Neural progenitor cell (in vitro differentiated cells): ENCODE results near the gene BOD1L1. TPM values are rescaled to one million over a fixed set of nuclear protein-coding genes. Genes with fewer than 3 reads are reported as not detected.

Experiments used
- DNase-seq: peaks from one replicate; pipeline ENCODE4 v3.0.0-alpha.2; 2016; ENCODE audit warnings: low spot score
- H2AFZ ChIP-seq: fragments of 200-600 bp; sonication (generic); replicated peaks from 2 replicates; pipeline ENCODE4 v1.6.1; 2016; ENCODE audit warnings: antibody characterized with exemption
- H3F3A ChIP-seq: fragments of 200-600 bp; sonication (generic); 2 replicates; pipeline ENCODE4 v1.6.1; 2016; ENCODE audit warnings: antibody characterized with exemption, low read depth
- H3K27ac ChIP-seq: fragments of 200-600 bp; sonication (generic); 2 replicates; pipeline ENCODE4 v1.5.1; 2016; ENCODE audit warnings: mild to moderate bottlenecking
- H3K27me3 ChIP-seq: fragments of 200-600 bp; sonication (generic); 2 replicates; pipeline ENCODE4 v1.6.1; 2016; ENCODE audit warnings: mild to moderate bottlenecking, moderate library complexity
- H3K36me3 ChIP-seq: fragments of 200-600 bp; sonication (generic); 2 replicates; pipeline ENCODE4 v1.5.1; 2016
- H3K4me1 ChIP-seq: fragments of 200-600 bp; sonication (generic); 2 replicates; pipeline ENCODE4 v1.6.1; 2016; ENCODE audit warnings: mixed run types
- H3K4me2 ChIP-seq: fragments of 200-600 bp; sonication (generic); 2 replicates; pipeline ENCODE4 v1.6.1; 2016
- H3K4me3 ChIP-seq: fragments of 200-600 bp; sonication (generic); 2 replicates; pipeline ENCODE4 v1.5.1; 2016
- H3K79me2 ChIP-seq: fragments of 200-600 bp; sonication (generic); 2 replicates; pipeline ENCODE4 v1.6.1; 2016; ENCODE audit warnings: low read depth
- H3K9ac ChIP-seq: fragments of 200-600 bp; sonication (generic); 2 replicates; pipeline ENCODE4 v1.6.1; 2016
- H3K9me3 ChIP-seq: fragments of 200-600 bp; sonication (generic); 2 replicates; pipeline ENCODE4 v1.5.1; 2016; ENCODE audit warnings: low read depth
- H4K20me1 ChIP-seq: fragments of 200-600 bp; sonication (generic); 2 replicates; pipeline ENCODE4 v1.6.1; 2016; ENCODE audit warnings: low read depth
- H3K27ac Mint-ChIP-seq: 3 replicates; pipeline ENCODE4 v1.8.0; 2021; ENCODE audit warnings: mixed read lengths
- H3K27me3 Mint-ChIP-seq: 2 replicates; pipeline ENCODE4 v1.8.0; 2022; ENCODE audit warnings: low read depth, mild to moderate bottlenecking, inconsistent platforms, moderate library complexity, mixed read lengths; ENCODE audit not compliant: insufficient read depth
- H3K36me3 Mint-ChIP-seq: 3 replicates; pipeline ENCODE4 v1.8.0; 2021; ENCODE audit warnings: mixed read lengths
- H3K4me1 Mint-ChIP-seq: 3 replicates; pipeline ENCODE4 v1.8.0; 2021; ENCODE audit warnings: mixed read lengths
- H3K4me3 Mint-ChIP-seq: 3 replicates; pipeline ENCODE4 v1.8.0; 2021; ENCODE audit warnings: mild to moderate bottlenecking, moderate library complexity, mixed read lengths
- H3K9me3 Mint-ChIP-seq: 3 replicates; pipeline ENCODE4 v1.8.0; 2020; ENCODE audit warnings: mixed read lengths
- EZH2 ChIP-seq: fragments of 200-600 bp; sonication (generic); IDR thresholded peaks from 2 replicates; pipeline ENCODE4 v1.6.1; 2017; ENCODE audit warnings: antibody characterized with exemption, mild to moderate bottlenecking, moderate library complexity
- EZH2phosphoT487 ChIP-seq: fragments of 200-600 bp; sonication (generic); IDR thresholded peaks from 2 replicates; pipeline ENCODE4 v1.6.1; 2017; ENCODE audit warnings: antibody characterized with exemption
- total RNA-seq: library from RNA; depleted of rRNA; stranded (reverse); fragments of >200 nt; gene quantifications from 2 replicates; pipeline ENCODE4 v1.2.3, GENCODE V29; 2015; ENCODE audit warnings: low replicate concordance
- TF ChIP-seq, protein P1 (sequence below): fragments of 200-600 bp; sonication (generic); IDR thresholded peaks from 2 replicates; pipeline ENCODE4 v1.5.1; 2017; ENCODE audit warnings: antibody characterized with exemption, mild to moderate bottlenecking

Gene BOD1L1
- total RNA-seq, 1 donor from 2014 or later, result 32.5 TPM

DNA sequence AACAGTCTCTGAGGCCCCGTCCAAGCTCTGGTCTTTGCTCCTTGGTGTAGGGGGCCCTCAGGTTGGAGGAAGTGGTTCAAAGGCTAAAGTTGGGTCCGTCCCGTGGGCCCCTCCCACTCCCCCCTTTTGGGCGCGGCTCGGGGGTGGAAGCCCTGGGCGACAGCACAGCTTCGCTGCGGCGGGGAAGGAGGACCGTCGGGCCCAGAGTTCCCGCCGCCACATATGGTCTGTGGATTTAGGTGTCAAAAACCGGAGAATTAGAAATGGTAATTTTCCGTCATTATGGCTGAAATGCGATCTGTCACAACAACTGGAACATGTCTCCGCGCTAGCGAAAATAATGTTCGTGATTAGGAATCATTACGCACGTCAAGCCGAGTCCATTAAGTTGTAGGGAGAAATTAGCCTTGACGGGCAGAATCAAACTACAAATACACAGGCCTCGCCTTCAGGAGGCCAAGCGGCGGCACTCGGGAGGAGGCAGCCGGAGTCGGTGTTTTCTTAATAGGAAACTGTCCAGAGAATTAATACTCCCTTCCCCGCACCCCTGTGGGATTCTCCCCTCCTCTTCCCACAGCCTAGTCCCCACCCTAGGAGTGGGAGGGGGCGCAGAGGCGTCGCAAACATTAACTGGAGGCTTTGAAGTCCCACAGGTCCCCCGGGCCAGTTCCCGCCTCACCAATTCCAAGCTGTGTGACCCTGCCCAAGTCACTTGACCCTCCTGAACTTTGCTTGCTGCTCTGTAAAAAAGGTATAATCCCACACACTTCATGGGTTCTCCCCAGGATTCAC, 98.2 kb downstream of the BOD1L1 start:
- Histone ChIP-seq H3F3A (peaks cover 26% of the 10 kb centered on the region), H3K27me3 (peaks cover 100% of the 10 kb centered on the region), H3K27ac (no peak overlapping the region), H3K9me3 (no peaks in the 10 kb centered on the region), H3K4me2 (no peak overlapping the region), H4K20me1 (peaks cover 55% of the 10 kb centered on the region), H2AFZ (no peak overlapping the region), H3K4me3 (no peak overlapping the region), H3K36me3 (no peaks in the 10 kb centered on the region), H3K9ac (no peak overlapping the region), H3K79me2 (no peaks in the 10 kb centered on the region), H3K4me1 (peaks cover 21% of the 10 kb centered on the region)
- no peak overlapping the region for H3K4me3 Mint-ChIP-seq
- peaks cover 8% of the 10 kb centered on the region for H3K9me3 Mint-ChIP-seq
- no peaks in the 10 kb centered on the region for H3K36me3 Mint-ChIP-seq
- H3K27ac Mint-ChIP-seq, result no peak overlapping the region
- peaks cover 69% of the 10 kb centered on the region for H3K27me3 Mint-ChIP-seq
- H3K4me1 Mint-ChIP-seq, result peaks cover 33% of the 10 kb centered on the region
- DNase-seq, result no peak
- TF ChIP-seq EZH2 (peak; percentile 97), EZH2phosphoT487 (peak; percentile 89)
- TF ChIP-seq, protein P1, sequence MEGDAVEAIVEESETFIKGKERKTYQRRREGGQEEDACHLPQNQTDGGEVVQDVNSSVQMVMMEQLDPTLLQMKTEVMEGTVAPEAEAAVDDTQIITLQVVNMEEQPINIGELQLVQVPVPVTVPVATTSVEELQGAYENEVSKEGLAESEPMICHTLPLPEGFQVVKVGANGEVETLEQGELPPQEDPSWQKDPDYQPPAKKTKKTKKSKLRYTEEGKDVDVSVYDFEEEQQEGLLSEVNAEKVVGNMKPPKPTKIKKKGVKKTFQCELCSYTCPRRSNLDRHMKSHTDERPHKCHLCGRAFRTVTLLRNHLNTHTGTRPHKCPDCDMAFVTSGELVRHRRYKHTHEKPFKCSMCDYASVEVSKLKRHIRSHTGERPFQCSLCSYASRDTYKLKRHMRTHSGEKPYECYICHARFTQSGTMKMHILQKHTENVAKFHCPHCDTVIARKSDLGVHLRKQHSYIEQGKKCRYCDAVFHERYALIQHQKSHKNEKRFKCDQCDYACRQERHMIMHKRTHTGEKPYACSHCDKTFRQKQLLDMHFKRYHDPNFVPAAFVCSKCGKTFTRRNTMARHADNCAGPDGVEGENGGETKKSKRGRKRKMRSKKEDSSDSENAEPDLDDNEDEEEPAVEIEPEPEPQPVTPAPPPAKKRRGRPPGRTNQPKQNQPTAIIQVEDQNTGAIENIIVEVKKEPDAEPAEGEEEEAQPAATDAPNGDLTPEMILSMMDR, result no peak

DNA sequence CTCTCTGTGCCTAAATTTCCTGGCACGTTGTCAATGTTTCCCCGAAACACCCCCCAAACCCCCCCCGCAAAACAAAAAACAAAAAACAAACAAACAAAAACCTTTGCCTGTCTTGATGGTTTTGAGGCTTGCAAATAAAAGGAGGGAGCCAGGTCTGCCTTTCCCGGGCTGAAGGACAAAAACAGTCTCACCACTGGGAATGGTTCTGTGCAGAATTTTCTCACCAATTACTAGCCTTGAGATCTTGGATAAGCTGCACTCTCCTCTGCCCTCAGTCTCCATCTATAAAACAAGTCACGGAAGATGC, 98.8 kb downstream of the BOD1L1 start:
- Histone ChIP-seq H3K27ac (no peak overlapping the region), H3K79me2 (no peaks in the 10 kb centered on the region), H2AFZ (no peak overlapping the region), H3K4me3 (no peak overlapping the region), H3K4me1 (peaks cover 20% of the 10 kb centered on the region), H3K9me3 (no peaks in the 10 kb centered on the region), H3K4me2 (no peak overlapping the region), H4K20me1 (peaks cover 50% of the 10 kb centered on the region), H3F3A (peaks cover 26% of the 10 kb centered on the region), H3K27me3 (peaks cover 100% of the 10 kb centered on the region), H3K9ac (no peak overlapping the region), H3K36me3 (no peaks in the 10 kb centered on the region)
- H3K27ac Mint-ChIP-seq, result no peak overlapping the region
- H3K9me3 Mint-ChIP-seq, result peaks cover 10% of the 10 kb centered on the region
- DNase-seq, result no peak
- no peak overlapping the region for H3K4me3 Mint-ChIP-seq
- H3K36me3 Mint-ChIP-seq, result peaks cover 2% of the 10 kb centered on the region
- peaks cover 27% of the 10 kb centered on the region for H3K4me1 Mint-ChIP-seq
- TF ChIP-seq, protein P1, result no peak
- TF ChIP-seq EZH2 (no peak), EZH2phosphoT487 (no peak)
- H3K27me3 Mint-ChIP-seq, result peaks cover 70% of the 10 kb centered on the region

DNA sequence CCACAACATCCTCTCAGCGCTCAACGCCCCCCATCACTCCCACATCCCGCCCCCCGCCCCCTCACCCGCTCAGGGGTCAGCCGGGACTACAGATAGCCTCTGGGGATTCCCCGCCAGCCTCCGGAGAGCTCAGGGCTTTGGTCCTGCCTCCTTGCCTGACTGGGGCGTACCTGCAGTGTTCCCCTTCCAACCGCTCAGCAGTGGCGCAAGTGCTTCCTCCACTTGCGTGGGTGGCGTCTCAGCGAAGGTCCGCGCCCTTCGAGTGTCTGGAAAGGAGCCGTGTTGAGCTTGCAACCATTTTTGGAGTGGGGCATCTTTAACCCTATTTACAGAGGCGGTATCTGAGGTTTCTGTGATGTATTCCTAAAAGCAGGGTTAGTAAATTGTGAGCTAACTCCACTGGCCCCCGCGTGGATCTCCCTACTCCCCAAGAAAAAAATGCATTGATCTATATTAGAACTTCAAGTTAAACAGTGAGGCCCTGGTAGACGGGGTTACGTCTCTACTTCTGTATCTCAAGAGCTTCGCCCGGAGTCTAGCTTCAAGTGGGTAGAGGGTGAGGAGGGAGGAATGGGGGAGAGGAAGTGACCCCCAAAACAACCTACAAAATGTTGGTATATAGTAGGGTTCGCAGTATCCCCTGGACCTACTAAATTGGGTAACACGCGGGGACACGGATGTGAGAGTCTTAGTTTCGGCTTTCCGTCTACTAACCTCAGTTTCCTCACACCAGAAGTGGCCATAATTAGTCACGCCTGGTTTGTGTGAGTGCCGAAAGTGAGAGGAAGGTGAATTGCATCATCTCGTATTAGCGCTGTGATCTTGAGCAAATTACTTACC, 99.3 kb downstream of the BOD1L1 start:
- peaks cover 20% of the 10 kb centered on the region for H3K4me1 ChIP-seq
- H3K27ac ChIP-seq, result no peak overlapping the region
- no peak overlapping the region for H3K4me3 Mint-ChIP-seq
- H3K36me3 Mint-ChIP-seq, result peaks cover 2% of the 10 kb centered on the region
- H3K27me3 Mint-ChIP-seq, result peaks cover 70% of the 10 kb centered on the region
- H3K27me3 ChIP-seq, result peaks cover 100% of the 10 kb centered on the region
- peak; percentile 34 for TF ChIP-seq EZH2phosphoT487
- TF ChIP-seq, protein P1, result no peak
- no peak overlapping the region for H2AFZ ChIP-seq
- no peaks in the 10 kb centered on the region for H3K36me3 ChIP-seq
- H3K9me3 ChIP-seq, result no peaks in the 10 kb centered on the region
- H3K4me2 ChIP-seq, result no peak overlapping the region
- H3K27ac Mint-ChIP-seq, result no peak overlapping the region
- H3K4me3 ChIP-seq, result no peak overlapping the region
- H4K20me1 ChIP-seq, result peaks cover 46% of the 10 kb centered on the region
- no peaks in the 10 kb centered on the region for H3K79me2 ChIP-seq
- no peak overlapping the region for H3K9ac ChIP-seq
- DNase-seq, result no peak
- peaks cover 13% of the 10 kb centered on the region for H3K9me3 Mint-ChIP-seq
- H3K4me1 Mint-ChIP-seq, result peaks cover 26% of the 10 kb centered on the region
- peaks cover 26% of the 10 kb centered on the region for H3F3A ChIP-seq
